Activated T-cell treated with anti-CD3 and anti-CD28 coated beads, Interleukin-2, amount 50 U/mL, for 1 hour (primary cell): ENCODE measurements around the gene TMTC2.

Source experiments
- DNase-seq: peaks from one replicate; pipeline ENCODE4 v3.0.0-alpha.2; 2020

TMTC2 gene

DNA sequence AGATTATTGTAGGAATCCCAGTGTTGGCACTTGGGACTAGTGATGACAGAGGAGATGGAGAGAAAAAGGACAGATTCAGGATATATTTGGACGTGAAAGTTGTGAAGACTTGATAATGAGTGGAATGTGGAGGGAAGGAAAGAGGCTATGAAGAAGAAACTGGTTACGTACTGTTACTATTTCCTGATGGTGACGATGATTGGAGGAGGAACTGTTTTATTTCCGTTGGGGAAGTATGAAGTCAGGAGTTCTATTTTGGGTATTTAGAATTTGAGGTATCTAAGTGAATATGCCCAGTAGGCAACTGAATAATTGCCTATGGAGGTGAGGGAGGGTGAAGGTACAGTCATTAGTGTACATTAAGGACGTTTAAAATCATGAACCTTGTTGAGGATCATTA is 207.2 kb downstream of the TMTC2 start:
- no peak for DNase-seq

DNA sequence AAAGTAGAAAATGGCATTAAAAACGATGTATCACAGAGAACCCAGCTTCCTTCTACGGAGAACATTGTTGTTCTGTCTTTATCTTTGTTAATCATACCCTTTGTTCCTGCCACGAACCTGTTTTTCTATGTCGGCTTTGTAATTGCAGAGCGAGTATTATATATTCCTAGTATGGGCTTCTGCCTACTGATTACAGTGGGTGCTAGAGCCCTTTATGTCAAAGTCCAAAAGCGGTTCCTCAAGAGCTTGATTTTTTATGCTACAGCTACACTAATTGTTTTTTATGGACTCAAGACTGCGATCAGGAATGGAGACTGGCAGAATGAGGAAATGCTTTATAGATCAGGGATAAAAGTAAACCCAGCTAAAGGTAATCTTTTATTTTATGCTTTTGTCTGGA is 209.6 kb downstream of the TMTC2 start:
- no peak for DNase-seq

DNA sequence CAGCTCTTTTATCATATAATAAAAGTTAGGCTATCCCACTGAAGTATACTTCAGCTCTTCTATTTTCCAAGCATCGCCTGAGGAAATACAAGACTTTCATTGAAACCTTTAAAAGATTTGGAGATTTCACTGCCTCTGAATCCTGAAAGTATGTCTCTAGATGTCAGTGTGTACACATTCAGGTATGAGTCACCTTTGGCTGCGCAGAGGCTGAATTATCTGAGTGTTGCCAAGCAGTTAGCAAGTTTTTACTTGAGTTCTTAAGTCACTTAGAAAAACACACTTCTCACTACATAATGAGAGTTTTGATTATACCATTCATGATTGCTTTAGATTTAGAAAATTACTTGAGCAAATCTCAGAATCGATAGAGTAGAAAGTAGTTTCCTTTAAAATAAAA is 210.3 kb downstream of the TMTC2 start:
- DNase-seq = no peak

DNA sequence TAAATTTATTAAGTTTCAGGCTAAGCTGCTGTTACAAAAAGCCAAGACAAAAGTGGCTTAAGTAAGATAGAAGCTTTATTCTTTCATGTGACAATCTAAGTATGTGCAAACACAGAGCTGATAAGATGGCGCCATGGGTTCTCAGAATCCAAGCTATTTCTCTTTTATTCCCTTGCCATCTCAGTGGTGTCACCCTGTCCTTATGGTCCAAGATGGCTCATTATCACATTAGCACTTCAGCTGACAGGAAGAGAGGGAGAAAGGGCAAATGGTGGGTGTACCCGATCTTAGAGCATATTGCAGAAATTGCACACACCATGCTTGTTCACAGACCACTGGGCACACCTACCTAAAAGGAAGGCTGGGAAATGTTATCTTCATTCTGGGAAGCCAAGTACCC is 211.7 kb downstream of the TMTC2 start:
- DNase-seq = no peak

DNA sequence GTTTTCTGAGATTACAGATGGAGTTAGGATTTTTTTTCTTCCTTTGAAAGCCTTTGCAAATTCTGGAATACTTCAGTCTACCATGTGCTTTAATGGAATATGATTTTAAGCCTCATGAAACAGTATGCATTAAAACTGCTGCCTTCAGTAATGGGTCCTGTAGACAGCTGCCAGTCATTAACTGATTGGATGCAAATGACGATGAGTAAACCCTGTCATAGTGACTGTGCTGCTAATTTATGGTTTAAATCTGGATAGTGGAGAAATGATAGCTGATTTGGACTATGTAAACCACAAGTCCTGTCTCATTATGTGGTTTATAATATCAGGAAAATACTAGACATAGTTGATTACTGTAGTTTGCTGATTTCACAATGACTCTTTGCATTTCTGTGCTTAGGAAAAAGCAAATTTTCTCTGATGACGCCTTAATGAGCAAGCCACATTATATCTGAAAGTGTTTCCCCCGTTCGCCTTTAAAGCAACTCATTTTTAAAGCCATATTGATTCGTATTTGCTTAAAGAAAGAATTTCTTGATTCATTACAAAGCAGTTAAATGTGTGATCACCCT is 217.6 kb downstream of the TMTC2 start:
- no peak for DNase-seq

DNA sequence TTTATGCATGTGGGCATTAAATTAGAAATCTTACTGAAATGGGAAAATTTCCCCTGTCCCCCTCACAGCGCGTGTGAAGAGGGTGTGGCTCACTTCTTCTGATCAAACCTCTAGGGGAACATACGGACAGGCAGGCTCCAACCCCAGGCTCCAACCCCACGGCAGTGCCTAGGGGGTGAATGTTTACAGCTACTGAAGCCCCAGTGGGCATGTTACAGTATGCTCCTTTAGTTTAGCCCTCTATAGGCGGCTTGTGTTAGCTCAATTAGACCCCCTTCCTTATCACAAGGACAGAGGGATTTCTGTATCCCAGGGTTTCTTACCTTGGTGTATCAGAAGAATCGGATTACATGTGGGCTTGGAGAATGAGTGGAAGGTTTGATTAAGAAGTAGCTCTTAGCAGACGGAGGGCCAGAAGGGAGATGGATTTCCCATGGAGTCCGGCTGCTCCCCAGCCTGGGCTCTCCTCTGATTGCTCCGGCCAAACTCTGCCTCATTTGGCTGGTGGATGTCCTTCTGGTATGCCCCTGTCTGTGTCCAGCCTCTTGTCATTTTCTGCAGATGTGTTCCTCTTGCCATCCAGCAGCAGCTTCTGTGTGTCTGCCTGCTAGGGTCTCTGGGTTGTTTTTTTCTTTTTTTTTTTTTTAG is 223.7 kb downstream of the TMTC2 start:
- no peak for DNase-seq

DNA sequence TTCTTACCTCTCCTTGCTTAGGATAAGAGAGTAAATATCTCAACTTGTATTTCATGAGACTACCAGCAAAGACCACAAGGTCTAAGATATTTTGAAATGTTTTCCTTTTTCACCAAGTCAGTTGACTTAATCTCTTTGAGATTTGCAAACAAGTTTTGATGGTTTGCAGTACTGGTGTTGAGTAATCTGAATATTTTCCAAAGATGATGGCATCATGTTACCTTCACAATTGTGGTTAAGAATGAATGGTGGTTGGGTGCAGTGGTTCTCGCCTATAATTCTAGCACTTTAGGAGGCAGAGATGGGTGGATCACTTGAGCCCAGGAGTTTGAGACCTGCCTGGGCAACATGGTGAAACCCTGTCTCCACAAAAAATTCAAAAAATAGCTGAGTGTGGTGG is 225.7 kb downstream of the TMTC2 start:
- DNase-seq = no peak

DNA sequence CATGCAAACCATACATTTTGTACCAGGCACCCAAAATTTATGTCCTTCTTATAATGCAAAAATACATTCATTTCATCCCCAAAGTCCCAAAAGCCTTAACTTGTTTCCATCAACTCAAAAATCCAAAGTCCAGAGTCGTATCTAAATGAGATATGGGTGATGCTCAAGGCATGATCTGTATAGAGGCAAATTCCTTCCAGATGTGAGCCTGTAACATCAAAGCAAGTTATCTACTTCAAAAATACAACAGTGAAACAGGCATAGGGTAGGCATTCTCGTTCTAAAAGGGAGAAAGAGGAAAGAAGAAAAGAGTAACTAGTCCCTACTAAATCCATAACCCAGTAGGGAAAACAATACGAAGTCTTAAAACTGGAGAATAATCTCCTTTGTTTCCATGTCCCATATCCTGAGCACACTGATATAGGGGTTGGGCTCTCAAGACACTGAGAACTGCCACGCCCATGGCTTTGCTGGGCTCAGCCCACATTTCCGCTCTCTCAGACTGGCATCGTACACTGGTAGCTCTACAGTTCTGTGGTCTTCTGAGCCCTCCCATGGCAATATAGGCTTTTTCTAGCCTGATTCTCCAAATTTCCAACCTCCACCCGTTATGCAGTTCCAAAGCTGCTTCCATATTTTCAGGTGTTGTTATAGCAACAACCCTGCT is 232.8 kb downstream of the TMTC2 start:
- DNase-seq = no peak

DNA sequence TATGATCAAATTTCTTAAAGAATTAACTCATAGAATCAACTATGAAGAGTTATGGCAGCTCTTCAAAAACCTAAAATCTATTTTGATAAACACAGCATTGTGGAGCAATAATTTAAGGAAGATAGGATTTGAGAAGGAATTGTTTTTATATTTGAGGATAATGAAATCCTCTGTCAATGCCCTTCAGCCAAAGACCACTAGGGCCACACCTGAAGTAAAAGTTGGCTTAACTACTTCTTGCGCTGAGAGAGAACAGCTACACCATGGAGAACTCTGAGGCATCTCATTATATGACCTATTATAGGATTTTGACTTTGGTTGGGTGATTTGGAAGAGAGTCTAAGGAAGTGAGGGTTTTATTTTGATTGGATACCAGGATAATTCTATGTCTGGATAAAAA is 237.2 kb downstream of the TMTC2 start:
- DNase-seq = no peak

DNA sequence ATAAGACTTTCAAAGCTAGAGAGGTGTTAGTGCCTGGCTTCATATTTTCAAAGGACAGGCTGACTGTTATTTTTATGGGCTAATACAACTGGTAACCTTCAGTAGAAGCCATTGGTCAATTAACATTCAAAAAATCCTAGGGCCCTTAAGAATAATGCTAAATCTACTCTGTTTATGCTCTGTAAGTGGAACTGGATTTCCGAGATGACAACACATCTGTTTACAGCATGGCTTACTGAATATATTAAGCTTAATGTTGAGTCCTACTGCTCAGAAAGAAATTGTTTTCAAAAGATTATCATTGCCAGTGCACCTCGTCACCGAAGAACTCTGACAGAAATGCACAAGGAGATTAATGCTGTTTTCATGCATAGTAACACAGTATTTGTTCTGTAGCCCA is 239.9 kb downstream of the TMTC2 start:
- DNase-seq = no peak

DNA sequence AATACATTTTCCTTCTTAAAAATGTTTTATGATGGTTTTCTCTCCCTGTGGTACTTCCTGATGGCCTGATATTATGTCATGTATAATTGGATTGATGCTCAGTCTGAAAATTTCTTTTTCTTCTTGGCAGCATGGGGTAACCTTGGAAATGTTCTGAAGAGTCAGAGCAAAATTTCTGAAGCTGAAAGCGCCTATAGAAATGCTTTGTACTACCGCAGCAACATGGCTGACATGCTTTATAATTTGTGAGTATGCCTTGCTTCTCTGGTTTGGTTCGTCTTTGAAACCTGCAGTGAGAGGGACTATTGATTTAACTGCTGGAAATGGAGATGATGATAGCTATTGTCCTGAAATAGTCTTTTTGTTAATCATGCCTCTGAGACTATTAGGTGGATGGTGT is 243.6 kb downstream of the TMTC2 start:
- no peak for DNase-seq

DNA sequence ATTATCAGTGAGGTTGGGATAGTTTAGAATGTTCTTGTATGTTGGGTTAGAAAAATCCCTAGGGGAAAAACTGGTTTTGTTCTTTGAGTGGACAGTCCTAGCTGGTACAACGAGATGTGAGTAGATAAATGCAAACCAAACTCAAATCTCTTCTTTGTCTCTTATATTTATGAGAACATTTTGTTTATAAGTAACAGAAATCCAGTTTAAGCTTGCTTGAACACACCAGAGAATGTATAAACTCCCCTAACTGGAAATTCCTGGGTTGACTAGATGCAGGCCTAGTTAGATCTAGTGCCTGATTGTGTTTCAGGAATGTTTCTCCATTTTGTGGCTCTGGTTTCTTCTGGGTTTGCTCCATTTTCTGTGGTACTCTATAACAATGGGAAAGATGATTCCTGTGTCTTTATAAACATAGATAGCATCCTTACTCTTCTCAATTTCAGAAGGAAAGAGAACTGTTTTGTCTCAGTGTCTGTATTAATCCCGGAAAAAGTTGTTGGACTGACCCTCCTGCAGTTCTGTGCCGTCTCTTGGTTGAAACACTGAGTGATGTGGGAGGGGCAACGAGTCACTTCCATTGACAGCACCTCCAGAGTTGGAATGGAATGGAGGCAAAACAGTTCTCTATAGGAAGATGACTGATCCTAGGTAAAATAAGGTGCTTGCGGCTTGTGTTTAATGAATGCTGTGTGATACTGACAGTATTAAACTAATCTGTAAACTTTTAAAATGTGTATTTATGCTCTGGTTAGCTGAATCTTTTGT is 244.8 kb downstream of the TMTC2 start:
- DNase-seq = no peak

DNA sequence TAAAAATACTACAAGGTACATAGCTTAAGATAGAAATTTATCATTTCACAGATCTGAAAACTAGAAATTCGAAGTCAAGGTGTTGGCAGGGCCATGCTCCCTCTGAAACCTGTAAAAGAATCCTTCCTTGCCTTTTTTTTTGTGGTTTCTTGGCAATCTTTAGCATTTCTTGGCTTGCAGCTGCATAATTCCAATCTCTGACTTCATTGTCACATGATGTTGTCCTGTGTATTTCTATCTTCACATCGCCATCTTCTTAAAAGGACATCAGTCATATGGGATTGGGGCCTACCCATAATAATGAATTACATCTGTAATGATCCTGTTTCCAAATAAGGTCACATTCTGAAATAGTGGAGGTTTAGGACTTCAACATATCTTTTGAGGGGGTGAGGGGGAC is 250.4 kb downstream of the TMTC2 start:
- no peak for DNase-seq

DNA sequence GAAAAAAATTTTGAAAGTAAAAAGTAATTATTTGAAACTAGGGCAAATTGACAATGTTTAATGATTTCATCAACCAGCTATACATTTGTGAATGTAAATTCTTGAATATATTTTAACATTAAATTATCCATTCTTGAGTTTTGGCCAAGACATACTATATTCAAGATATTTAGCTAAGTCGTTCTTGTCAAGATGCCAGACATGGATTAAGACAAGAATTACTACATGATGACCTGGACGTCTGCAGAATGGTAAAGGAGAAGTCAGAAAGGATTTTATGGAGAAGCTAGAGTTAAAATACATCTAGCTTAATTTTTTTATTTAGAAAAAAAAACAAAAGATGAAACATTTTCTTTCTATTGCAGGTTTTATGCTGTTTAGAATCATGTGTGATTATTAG is 255.8 kb downstream of the TMTC2 start:
- DNase-seq = no peak

DNA sequence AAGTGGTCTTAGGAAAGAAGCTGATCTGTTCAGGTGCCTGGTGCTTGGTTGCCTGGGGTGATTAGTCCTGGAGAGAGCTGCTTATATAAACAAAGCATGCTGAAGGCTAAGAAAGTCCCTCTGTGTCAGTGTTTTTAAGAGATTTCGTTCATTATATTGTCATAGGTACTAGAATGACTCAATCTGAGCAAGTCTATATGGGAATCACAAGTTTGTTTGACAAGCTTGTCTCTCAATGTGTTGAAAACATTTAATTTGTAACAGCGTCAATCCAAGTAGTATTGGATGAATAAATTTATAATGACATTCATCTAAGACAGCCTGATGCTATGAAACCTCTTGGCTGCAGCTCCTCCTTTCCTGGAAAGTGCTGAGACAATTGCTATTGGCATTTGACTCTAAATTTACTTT is 256.3 kb downstream of the TMTC2 start:
- no peak for DNase-seq

DNA sequence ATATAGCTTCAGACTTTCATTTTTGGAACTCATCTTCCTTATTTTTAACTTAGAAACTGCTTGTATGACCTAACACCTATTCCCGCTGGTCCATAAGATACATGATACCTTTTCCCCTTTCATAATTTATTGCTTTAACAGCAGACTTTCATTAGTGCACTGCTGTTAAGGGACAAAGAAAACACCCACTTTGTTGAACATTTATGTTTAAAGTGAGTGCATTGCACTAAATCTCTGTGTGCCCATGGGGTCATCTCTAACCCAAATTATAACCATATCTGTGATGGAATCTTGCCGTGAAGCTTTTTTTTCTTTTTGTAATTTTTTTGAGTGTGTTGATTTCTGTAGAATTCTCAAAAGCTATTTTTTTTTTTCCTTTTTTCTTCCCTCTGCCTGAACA is 261.8 kb downstream of the TMTC2 start:
- DNase-seq = no peak

DNA sequence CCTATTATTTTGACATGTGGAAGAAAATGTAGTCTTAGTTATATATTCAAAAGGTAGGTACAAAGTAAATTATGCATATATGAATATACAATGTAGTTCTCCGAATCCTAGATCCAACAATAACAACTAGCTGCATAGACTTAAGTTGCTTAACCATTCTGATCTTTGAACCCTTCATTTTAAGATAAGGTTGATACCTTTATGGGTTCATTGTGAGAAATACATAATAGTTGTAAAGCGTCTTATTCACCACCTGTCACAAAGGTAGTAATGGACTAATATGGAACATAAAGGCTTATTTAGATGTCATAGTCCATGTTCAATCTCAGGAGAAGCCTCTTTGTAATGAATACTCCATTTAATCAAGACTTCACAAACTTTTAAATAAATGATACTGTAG is 263.6 kb downstream of the TMTC2 start:
- DNase-seq = no peak

DNA sequence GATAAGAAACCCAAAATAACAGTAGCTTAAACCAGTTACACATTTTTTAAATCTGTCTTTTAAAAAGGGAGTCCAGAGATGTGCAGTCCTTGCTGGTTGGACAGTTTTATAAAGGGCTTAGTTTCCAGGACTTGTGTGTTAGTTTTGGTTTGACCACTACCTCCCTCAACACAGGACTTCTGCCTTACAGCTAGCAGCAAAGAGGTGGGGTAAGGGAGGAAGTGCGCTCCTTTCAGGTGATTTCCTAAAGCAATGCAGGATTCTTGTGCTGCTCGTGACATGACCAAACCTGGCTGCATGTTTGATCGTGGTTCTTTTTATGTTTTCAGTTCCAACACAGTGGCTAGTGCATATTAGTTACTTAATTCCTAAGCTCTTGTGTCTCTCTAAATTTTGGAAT is 266.2 kb downstream of the TMTC2 start:
- no peak for DNase-seq

DNA sequence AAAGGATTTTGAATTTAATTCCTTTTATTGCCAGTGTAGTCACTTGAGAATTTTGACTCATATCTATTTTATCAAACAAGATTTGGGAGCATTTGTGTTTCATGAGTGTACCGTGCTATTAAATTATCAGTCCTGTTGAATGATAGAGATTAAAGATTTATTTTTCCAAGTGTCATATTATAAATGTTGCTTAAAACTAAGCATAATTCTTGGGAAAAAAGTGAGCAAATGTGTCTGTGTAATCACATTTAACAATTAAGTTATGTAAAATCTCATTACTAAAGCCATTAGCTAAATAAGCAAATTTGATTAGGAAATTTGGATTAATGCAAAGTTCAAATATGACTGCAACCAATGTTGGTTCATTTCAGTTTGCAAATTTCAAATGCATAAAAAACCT is 266.7 kb downstream of the TMTC2 start:
- DNase-seq = no peak

DNA sequence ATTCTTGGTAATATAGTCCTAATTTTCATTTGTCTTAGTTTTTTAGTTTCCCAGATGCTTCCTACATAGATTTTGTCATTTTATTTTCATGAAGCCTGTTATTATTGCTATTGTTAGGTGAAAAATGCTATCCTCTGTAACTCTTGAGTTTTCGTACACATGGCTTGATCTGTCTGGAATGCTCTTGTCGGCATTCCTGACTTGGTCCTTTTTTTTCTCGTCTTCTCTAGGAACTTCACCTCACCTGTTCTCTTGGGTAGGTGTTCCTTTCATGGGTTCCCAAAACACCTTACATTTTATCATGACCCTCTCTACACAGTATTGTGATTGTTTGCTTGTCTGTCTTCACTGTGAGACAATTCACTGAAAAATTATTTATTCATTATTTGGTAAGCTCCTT is 267.4 kb downstream of the TMTC2 start:
- DNase-seq = no peak

DNA sequence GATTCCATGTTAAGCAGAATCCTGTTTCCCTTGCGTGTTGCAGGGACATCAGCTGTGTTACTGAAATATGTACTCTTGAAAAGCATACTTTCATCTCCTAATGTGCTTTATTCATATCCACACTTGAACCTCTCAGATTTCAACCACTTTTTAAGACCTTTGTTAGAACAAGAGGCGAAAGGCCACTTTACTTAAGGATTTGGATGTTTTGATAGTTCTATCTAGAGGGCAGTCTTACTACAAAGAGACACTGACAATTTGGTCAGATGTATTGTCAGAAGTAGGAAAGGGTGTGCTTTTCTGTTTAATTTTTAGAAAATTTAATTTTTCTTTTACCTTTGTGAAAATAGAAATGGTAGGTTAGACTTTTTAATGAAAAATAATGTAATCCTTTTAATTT is 267.9 kb downstream of the TMTC2 start:
- DNase-seq = no peak

DNA sequence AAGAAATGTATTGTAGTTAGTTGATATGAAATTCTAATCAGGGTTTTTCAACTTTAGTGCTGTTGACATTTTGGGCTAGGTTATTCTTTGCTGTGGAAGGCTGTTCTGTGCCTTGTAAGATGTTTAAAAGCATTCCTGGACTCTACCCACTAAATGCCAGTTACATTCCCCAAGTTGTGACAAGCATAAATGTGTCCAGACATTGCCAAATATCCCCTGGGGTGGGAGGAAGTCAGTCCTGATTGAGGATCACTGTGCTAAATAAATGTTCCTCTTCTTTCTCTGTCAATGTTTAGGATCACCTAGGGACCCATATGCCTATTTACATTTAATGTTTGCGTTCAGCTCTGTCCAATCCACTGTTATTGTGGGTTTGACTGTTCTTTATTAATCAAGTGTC is 268.3 kb downstream of the TMTC2 start:
- DNase-seq = no peak

DNA sequence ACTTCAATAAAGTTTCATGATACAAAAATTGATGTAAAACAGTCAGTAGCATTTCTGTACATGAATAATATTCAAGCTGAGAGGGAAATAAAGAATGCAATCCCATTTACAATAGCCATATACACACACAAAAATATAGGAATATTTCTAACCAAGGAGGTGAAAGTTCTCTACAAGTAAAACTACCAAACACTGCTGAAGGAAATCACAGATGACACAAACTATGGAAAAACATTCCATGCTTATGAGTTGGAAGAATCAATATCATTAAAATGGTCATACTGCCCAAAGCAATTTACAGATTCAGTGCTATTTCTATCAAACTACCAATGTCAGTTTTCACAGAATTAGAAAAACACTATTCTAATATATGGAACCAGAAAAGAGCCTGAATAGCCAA is 272.3 kb downstream of the TMTC2 start:
- DNase-seq = no peak

DNA sequence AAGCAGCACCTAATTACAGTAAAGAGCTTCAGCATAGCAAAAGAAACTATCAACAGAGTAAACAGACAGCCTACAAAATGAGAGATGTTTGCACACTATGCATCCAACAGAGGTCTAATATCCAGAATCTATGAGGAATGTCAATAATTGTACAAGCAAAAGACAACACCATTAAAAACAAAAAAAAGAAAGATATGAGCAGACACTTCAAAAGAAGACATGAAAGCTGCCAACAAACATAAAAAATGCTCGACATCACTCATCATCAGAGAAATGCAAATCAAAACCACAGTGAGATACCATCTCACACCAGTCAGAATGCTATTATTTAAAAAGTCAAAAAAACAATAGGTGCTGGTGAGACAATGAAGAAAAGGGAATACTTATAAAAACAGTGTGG is 273.1 kb downstream of the TMTC2 start:
- no peak for DNase-seq
